ENCODE results near the gene AMZ2. TPM values are rescaled to one million over a fixed set of nuclear protein-coding genes. Genes with fewer than 3 reads are reported as not detected.
A peak's percentile ranks its signal among the peaks of the same experiment; 100 is the strongest.

AMZ2 gene
- total and polyA plus RNA-seq, 8 donors = 21.2 to 46.0 (median 29.5) TPM

- 1 to 2% methylated on average over 62 to 76 of the region's 76 CpGs for WGBS, 2 donors
- no peak for FAIRE-seq
Measured at GRCh38 chr17:68291836-68292688, 44.2 kb downstream of the AMZ2 start.

GRCh38 chr17:68292689-68293040, 44.8 kb downstream of the AMZ2 start:
- DNase-seq (no peak), FAIRE-seq (no peak), ATAC-seq (no peak)
- 45 to 59% methylated on average over 9 of the region's 9 CpGs for WGBS, 2 donors
- Histone ChIP-seq H3K4me1 (peaks cover 0 to 6% (median 5%) of the 10 kb centered on the region in 3 donors), H3K27me3 (peaks cover 0 to 4% (median 0%) of the 10 kb centered on the region in 4 donors), H3K27ac (peak overlapping the region in 2 of 4 donors; percentile 58 to 76), H3K9me3 (no peaks in the 10 kb centered on the region), H3K4me3 (peak overlapping the region in 2 of 4 donors; percentile 23 to 69), H3K36me3 (no peaks in the 10 kb centered on the region)
- TF ChIP-seq CTCF (IDR thresholded peaks at IDR 0.05) = no peak
- intact Hi-C loops (cut with DNase I) = no loop called here

More at GRCh38 chr17:68291836-68292688, 44.2 kb downstream of the AMZ2 start:
- intact Hi-C loops (cut with DNase I) = no loop called here
- H3K36me3 ChIP-seq = no peaks in the 10 kb centered on the region
- peaks cover 0 to 6% (median 5%) of the 10 kb centered on the region in 3 donors for H3K4me1 ChIP-seq
- H3K4me3 ChIP-seq = peak overlapping the region; percentile 23 to 69 (median 50)
- H3K27ac ChIP-seq = peak overlapping the region in 3 of 4 donors; percentile 5 to 76 (median 58)
- peak; percentile 49 to 85 (median 68) for DNase-seq
- peak; percentile 76 to 83 (median 83) for ATAC-seq
- no peak for TF ChIP-seq CTCF (IDR thresholded peaks at IDR 0.05)
- no peaks in the 10 kb centered on the region for H3K9me3 ChIP-seq
- peaks cover 0 to 4% (median 0%) of the 10 kb centered on the region in 4 donors for H3K27me3 ChIP-seq

- no peak for TF ChIP-seq CTCF (IDR thresholded peaks at IDR 0.05)
- no peak overlapping the region for H3K27ac ChIP-seq
- WGBS, 2 donors = 85 to 95% methylated on average over 6 of the region's 6 CpGs
- H3K27me3 ChIP-seq = peaks cover 0 to 4% (median 0%) of the 10 kb centered on the region in 4 donors
- H3K36me3 ChIP-seq = no peaks in the 10 kb centered on the region
- ATAC-seq (no peak), FAIRE-seq (no peak), DNase-seq (no peak)
- H3K4me3 ChIP-seq = no peak overlapping the region
- intact Hi-C loops (cut with DNase I) = no loop called here
- peaks cover 0 to 6% (median 5%) of the 10 kb centered on the region in 3 donors for H3K4me1 ChIP-seq
- H3K9me3 ChIP-seq = no peaks in the 10 kb centered on the region
Measured at GRCh38 chr17:68293490-68294195, 45.8 kb downstream of the AMZ2 start.

- Histone ChIP-seq H3K27me3 (peaks cover 0 to 4% (median 0%) of the 10 kb centered on the region in 4 donors), H3K4me1 (peaks cover 0 to 6% (median 5%) of the 10 kb centered on the region in 3 donors), H3K9me3 (no peaks in the 10 kb centered on the region), H3K4me3 (no peak overlapping the region), H3K27ac (no peak overlapping the region), H3K36me3 (no peaks in the 10 kb centered on the region)
- DNase-seq (no peak), ATAC-seq (no peak), FAIRE-seq (no peak)
- intact Hi-C loops (cut with DNase I) = no loop called here
- 63 to 74% methylated on average over 3 of the region's 3 CpGs for WGBS, 2 donors
- no peak for TF ChIP-seq CTCF (IDR thresholded peaks at IDR 0.05)
Measured at GRCh38 chr17:68294196-68294555, 46.3 kb downstream of the AMZ2 start.
